Fibroblast of pulmonary artery (primary cell): ENCODE data around the gene KCTD15.

ENCODE experiments used
- DNase-seq: peaks from one replicate; pipeline ENCODE4 v3.0.0-alpha.2; 2010; ENCODE audit warnings: low read depth
- H3K4me3 ChIP-seq: replicated peaks from 2 replicates; pipeline ENCODE4 v1.5.1; 2011; ENCODE audit warnings: low read depth, mild to moderate bottlenecking, control low read depth, low read length, moderate library complexity
- CTCF ChIP-seq: IDR thresholded peaks from 2 replicates; pipeline ENCODE4 v1.5.1; 2011; ENCODE audit warnings: mild to moderate bottlenecking, control low read depth, low read length, inconsistent platforms; ENCODE audit errors: missing control alignments

The KCTD15 gene

GRCh38 chr19:33801411-33801810 lies 4.7 kb downstream of the KCTD15 start:
- DNase-seq: no peak
- no peak for TF ChIP-seq CTCF
- no peak overlapping the region for H3K4me3 ChIP-seq

GRCh38 chr19:33802001-33802400 lies 5.3 kb downstream of the KCTD15 start:
- no peak for DNase-seq
- no peak for TF ChIP-seq CTCF
- H3K4me3 ChIP-seq: no peak overlapping the region

- H3K4me3 ChIP-seq: no peak overlapping the region
- no peak for DNase-seq
- no peak for TF ChIP-seq CTCF
Observed at GRCh38 chr19:33802801-33803200, 6.1 kb downstream of the KCTD15 start.

GRCh38 chr19:33803383-33803782 lies 6.7 kb downstream of the KCTD15 start:
- TF ChIP-seq CTCF: no peak
- no peak for DNase-seq
- H3K4me3 ChIP-seq: no peak overlapping the region

- DNase-seq: peak; percentile 86
Observed at GRCh38 chr19:33804021-33804799, 7.5 kb downstream of the KCTD15 start.

GRCh38 chr19:33805313-33805712 lies 8.6 kb downstream of the KCTD15 start:
- TF ChIP-seq CTCF: no peak
- DNase-seq: no peak
- no peak overlapping the region for H3K4me3 ChIP-seq

More at GRCh38 chr19:33804021-33804799, 7.5 kb downstream of the KCTD15 start:
- no peak for TF ChIP-seq CTCF
- H3K4me3 ChIP-seq: no peak overlapping the region

- H3K4me3 ChIP-seq: no peak overlapping the region
- TF ChIP-seq CTCF: no peak
- no peak for DNase-seq
Observed at GRCh38 chr19:33805840-33806433, 9.3 kb downstream of the KCTD15 start.
